Stimulated activated CD4-positive, alpha-beta T cell treated with anti-CD3 and anti-CD28 coated beads, TNF-alpha, amount 100 ng/mL, for 24 hours (primary cell): ENCODE results near the gene PIGP.
"Not testable (repeated sequence)": the region's sequence is repeated elsewhere in the genome, so short reads cannot be mapped to it uniquely, and the experiment has no call there.

Experiments
- DNase-seq, 3 experiments: peaks; one replicate each; pipeline ENCODE4 v3.0.0-alpha.2; 2020; ENCODE audit warnings: low read depth in 3 of 3

Gene PIGP

DNA sequence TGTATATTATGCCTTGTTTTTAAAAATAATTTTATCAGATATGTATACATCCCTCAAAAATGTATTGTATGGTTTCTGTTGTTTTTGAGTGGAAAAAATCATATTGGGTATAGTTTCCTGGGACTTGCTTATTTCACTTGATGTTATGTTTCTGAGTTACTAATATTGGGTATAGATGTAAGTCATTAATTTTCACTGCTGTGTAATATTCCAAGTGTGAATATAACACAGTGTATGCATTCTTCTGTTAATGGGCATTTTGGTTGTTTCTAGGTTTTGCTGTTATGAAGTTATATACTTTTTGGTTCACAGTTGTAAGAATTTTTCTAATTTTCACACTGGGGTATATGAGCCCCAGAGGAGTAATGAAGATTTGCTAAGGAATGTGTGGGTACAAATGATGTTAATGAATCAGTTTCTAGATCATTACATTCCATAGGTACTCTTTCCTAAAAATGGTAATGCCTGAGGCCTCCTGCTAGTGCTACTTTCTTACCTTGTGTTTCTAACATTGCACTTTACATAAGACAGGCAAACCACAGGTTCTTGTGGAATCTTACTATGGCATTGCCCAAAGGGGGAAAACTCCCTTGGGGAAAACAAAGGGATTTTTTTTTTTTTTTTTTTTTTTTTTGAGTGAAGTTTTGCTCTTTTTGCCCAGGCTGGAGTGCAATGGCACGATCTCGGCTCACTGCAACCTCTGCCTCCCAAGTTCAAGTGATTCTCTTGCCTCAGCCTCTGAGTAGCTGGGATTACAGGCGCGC, 3.4 kb upstream of the PIGP start:
- DNase-seq: no peak

DNA sequence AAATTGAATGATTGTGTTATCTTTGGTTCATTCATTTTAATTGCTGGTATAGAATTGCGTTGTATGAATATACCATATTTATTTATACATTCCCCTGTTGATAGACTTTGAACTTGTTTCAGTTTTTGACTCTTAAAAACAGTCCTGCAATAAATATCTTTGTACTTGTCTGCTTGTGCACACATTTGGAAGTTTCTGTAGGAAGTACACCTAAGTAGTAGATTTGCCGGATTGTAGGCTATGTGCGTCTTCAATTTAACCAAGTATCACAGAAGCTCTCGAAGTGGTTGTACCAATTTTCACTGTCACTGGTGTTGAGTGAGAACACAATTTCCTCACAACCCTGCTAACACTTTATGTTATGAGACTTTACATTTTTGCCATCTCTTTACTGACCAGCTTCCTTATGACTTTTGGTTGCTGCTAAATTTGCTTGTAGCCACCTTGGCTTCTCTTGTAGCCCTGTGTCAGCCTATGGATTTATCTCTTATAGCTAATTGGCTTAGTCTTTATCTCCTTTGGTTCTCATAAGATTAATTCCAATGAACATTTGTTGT, 2.4 kb upstream of the PIGP start:
- DNase-seq: no peak

GRCh38 chr21:37074546-37074945, 1.7 kb upstream of the PIGP start:
- DNase-seq: no peak

GRCh38 chr21:37074197-37074510, 1.3 kb upstream of the PIGP start:
- no peak for DNase-seq

DNA sequence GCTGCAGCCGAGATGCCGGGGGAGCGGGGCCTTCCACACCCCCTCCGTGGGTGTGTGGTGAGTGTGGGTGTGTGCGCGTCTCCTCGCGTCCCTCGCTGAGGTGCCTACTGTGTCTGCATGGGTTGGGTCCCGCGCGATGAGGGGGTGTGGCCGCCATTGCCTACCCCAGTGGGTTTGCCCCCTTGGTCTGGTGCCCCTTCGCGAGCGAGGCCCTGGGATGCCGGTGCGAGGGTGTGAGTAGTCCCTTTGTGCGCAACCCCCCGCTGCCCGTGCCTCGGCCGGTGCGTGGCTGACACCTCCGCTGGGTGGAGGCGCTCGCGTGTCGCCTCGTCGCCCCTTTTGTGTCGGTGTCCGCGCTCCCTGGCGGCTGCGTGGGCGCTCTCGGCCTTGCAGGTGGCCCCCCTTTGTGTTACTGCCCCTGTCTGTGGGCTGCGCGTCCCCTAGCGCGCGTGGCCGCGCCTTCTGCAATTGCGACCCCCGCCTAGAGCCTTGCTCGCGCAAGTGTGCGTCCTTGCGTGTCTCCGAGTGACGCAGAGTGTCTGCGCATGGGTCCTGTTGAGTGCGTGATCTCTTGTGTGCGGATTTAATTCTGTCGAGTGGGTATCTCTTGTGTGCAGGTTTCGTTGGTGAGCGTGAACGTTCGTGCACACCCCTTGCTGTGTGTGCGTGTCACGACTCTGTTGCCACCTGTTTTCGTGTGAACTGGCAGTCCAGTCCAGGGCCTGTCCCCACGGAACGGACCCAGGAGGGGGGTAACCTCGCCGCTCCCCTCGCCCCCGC, 736 bp upstream of the PIGP start:
- DNase-seq: peak; percentile 28 to 43 (median 32)

DNA sequence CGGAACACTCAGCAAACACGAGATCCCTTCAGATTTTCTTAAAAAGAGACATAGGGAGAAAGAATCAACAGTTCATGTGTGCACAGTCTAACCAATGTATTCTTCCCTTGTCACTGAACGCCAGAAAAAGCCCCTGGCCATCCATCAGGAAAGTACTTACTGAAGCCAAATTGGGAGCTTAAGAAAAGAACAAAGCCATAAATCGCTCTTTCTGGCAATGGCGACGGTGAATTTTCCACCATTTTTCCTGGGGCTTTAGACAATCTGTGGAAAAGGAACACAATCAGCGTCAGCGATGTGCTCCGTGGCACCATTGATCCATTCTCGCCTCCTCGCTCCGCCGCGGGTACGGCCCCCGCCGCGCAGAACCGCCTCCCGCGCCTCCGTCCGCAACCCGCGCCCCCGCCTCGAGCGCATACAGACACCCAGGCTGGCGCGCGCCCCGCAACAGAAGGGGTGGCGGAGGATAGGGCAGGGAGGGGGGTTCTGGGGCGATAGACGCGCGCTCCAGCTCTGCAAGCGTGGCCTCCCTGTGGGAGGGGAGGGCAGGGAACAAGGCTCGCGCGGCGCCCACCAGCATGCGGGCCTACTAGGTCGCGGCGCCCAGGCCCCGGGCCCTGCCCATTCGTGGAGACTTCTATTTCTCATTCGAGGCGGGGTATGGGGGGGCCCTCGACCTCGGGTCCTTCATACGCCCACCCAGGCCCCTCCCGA, 440 bp downstream of the PIGP start:
- DNase-seq: peak in 2 of 3 experiments; percentile 46 to 60

DNA sequence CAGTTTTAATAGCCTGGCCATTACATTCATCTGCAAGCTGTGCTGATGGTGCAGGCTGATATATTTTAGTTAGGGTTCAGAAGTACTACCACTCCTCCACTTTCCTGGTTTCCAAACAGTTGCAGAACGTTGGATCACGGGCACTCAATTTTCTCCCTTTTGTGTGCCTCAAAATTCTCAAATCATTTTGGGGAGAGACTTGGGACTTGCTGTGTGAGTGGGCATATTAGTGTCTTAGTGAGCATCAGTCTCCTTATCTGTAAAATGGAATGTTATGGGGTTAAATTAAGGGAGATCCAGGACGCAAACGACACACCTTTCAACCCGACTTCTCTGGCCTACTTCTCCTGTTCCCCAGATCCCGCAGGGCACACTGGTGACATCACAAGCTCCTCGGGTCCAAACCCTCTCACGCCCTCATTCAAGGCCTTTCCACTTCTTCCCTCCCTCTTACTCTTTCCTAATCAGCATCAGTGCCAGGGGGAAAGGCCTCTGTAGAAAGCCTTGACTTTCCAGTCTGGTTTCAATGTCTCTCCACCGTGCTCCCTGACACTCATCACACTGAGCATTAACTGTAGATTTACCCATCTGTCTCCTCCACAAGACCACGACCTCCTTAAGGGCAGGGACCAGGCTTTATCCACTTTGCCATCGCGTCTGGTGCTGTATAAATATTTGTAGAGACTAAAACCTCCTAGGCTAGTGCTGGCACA, 1.2 kb downstream of the PIGP start:
- no peak for DNase-seq

- no peak for DNase-seq
Measured at GRCh38 chr21:37065561-37066177, 7.2 kb downstream of the PIGP start.

- no peak for DNase-seq
Measured at GRCh38 chr21:37064841-37065240, 8.0 kb downstream of the PIGP start.

DNA sequence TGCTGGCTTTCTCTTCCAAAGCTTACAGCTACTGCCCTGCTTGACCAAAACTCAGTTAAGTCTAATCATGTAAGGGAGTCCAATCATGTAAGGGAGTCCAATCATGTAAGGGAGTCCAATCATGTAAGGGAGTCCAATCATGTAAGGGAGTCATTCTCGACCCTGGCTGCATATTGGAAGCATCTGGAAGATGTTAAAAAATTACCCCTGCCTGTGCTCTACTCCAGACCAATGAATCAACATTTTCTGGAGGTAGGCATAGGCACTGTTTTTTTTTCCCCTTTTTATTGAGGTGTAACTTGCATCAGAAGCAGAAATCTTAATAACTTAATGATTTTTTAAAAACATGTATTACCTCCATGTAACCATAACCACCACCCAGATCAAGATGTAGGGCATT, 9.4 kb downstream of the PIGP start:
- DNase-seq: no peak

DNA sequence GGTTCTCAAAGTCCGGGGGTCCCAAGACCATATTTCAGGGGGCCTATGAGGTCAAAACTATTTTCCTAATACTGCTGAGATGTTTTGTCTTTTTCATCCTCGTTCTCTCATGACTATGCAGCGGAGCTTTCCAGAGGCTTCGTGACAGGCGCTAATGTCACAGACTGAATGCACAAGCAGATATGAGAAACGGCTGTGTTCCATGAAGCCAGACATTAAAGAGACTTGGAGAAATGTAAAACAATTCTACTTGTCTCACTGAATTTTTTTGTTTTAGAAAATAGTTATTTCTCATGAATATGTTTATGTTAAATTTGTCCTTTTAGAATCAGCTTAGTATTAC, 10.3 kb downstream of the PIGP start:
- no peak for DNase-seq

- DNase-seq: no peak
Measured at GRCh38 chr21:37061926-37062592, 10.8 kb downstream of the PIGP start.

- no peak for DNase-seq
Measured at GRCh38 chr21:37060296-37060695, 12.6 kb downstream of the PIGP start.

GRCh38 chr21:37059181-37059580, 13.7 kb downstream of the PIGP start:
- DNase-seq: no peak

DNA sequence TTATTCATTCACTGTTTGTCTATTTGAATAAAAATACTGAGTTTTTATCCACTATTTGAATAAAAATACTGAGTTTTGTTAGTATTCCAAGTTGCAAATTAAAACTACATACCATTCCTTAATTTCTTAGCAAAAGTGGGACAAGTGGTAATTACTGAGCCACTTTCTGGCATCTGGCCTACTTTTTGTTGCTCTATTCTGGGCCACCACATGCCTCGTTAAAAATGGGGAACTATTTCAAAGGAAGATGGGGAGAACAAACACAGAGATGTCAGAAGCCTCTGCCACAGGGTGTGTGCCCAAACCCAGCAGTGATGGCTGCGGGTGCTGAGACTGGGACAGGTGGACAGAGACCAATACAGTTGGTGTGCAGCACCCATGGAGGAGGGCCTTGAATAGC, 14.6 kb downstream of the PIGP start:
- no peak for DNase-seq

DNA sequence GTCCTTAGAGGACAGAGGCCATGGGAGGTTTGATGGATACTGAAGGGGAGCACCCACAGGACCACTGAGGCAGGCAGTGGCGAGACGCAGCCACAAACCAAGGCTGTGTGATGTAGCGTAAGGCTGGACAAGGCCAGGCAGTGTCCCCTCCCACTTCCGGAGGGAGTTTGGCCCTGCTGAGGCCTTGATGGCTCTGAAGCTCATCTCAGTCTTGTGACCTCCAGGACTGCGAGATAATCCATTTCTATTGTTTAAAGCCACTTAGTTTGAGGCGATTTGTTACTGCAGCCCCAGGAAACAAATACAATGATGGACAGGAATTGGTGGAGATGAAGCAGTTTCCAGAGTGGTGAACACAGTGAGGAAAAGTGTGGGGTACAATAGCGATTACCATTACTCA, 15.3 kb downstream of the PIGP start:
- no peak for DNase-seq

DNA sequence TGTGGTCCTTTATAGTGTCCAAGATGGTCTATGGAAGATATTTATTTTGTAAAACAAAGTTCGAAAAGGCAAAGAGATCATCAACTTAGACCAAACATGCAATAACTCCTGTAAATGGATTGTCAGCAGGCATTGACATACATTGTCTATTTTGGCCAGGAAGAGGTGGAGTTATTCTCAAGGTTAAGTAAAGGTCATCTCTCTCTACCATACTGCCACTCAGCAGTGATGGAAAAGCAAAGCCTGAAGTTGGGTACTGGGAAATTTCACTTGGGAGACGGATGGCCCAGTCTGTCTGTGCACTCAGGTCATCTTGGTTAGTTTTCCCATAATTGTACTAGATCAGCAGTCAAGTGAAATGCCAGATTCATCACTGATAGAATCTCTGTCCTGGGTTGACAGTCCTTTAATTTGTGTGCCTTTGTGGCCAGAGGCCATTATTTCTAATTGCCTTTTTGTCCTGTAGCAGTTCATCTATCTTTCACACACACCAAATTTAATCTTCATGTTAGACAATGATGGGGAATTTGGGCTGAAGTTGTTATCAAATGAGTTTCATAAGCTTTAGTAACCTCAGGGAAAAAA, 17.5 kb downstream of the PIGP start:
- DNase-seq: no peak

- DNase-seq: not testable (repeated sequence)
Measured at GRCh38 chr21:37049741-37050140, 23.1 kb downstream of the PIGP start.

DNA sequence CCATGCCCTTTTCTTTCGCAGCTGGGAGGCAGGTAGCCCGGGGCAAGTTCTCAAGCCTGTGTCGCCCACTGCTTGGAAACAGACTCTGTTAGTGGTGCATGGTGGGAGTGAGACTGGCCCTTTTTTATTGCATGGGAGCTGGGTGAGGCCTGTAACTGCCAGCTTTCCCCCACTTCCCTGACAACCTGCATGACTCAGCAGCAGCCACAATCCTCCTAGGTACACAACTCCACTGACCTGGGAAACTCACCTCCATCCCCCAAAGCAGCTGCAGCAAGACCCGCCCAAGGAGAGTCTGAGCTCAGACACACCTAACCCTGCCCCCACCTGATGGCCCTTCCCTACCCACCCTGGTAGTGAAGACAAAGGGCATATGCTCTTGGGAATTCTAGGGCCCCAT, 25.8 kb downstream of the PIGP start:
- DNase-seq: no peak

- DNase-seq: no peak
Measured at GRCh38 chr21:37045556-37045955, 27.3 kb downstream of the PIGP start.

DNA sequence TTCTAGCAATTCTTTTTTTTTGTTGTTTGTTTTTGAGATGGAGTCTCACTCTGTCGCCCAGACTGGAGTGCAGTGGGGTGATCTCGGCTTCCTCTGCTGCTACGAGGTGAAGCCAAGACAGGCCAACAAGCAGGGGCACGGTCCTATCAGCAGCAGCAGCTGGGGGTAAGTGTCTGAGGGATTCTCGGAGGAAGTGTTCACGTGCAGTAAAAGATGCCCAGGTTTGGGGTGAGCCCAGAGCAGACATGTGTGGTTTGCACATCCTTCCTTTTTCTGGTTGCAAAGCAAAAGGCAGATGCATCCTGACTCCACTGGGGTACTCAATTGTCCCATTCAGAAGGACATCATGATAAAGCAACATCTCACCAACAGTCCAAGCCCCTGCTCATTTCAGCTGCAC, 27.7 kb downstream of the PIGP start:
- DNase-seq: no peak
